GM18508 (cell line): Measurements from ENCODE around the gene PDE6A.
"Not testable (repeated sequence)": the region's sequence is repeated elsewhere in the genome, so short reads cannot be mapped to it uniquely, and the experiment has no call there.

ENCODE experiments used
- ATAC-seq: cut with Tn5 transposase; IDR thresholded peaks from one replicate; pipeline ENCODE4 v1.9.1; 2021; ENCODE audit warnings: moderate number of reproducible peaks; ENCODE audit not compliant: insufficient read depth, unreplicated experiment

The PDE6A gene

GRCh38 chr5:149898811-149899210, 45.8 kb downstream of the PDE6A start:
- ATAC-seq: no peak

GRCh38 chr5:149895416-149896345, 48.9 kb downstream of the PDE6A start:
- ATAC-seq: no peak

GRCh38 chr5:149894237-149894636, 50.4 kb downstream of the PDE6A start:
- no peak for ATAC-seq

GRCh38 chr5:149893403-149893931, 51.1 kb downstream of the PDE6A start:
- ATAC-seq: no peak

- no peak for ATAC-seq
Measured at GRCh38 chr5:149892594-149892993, 52.0 kb downstream of the PDE6A start.

GRCh38 chr5:149888280-149888679, 56.3 kb downstream of the PDE6A start:
- no peak for ATAC-seq

GRCh38 chr5:149887622-149888183, 56.9 kb downstream of the PDE6A start:
- no peak for ATAC-seq

GRCh38 chr5:149886692-149887470, 57.7 kb downstream of the PDE6A start:
- no peak for ATAC-seq

- no peak for ATAC-seq
Measured at GRCh38 chr5:149886060-149886459, 58.5 kb downstream of the PDE6A start.

- no peak for ATAC-seq
Measured at GRCh38 chr5:149885513-149885912, 59.1 kb downstream of the PDE6A start.

GRCh38 chr5:149883550-149883949, 61.0 kb downstream of the PDE6A start:
- no peak for ATAC-seq

GRCh38 chr5:149882633-149883032, 62.0 kb downstream of the PDE6A start:
- not testable (repeated sequence) for ATAC-seq

- ATAC-seq: no peak
Measured at GRCh38 chr5:149881874-149882273, 62.7 kb downstream of the PDE6A start.

GRCh38 chr5:149881069-149881622, 63.4 kb downstream of the PDE6A start:
- ATAC-seq: no peak

GRCh38 chr5:149879593-149879992, 65.0 kb downstream of the PDE6A start:
- not testable (repeated sequence) for ATAC-seq

- no peak for ATAC-seq
Measured at GRCh38 chr5:149878371-149878770, 66.2 kb downstream of the PDE6A start.

- no peak for ATAC-seq
Measured at GRCh38 chr5:149873896-149874295, 70.7 kb downstream of the PDE6A start.

- ATAC-seq: no peak
Measured at GRCh38 chr5:149872351-149873040, 72.1 kb downstream of the PDE6A start.

- no peak for ATAC-seq
Measured at GRCh38 chr5:149871471-149871870, 73.1 kb downstream of the PDE6A start.

GRCh38 chr5:149870697-149871096, 73.9 kb downstream of the PDE6A start:
- no peak for ATAC-seq
